Central memory CD8-positive, alpha-beta T cell (primary cell): Measurements from ENCODE around the gene SETD3.

ENCODE experiments used
- ATAC-seq: fragments of 150-1000 bp; cut with Tn5 transposase; replicated peaks from 2 replicates; pipeline ENCODE4 v1.10.0; 2022; ENCODE audit warnings: mild to moderate bottlenecking, moderate FRiP score, moderate number of reproducible peaks; ENCODE audit not compliant: poor library complexity, severe bottlenecking; ENCODE audit errors: extremely low read depth
- DNase-seq, 2 donors: peaks; one replicate each; pipeline ENCODE4 v3.0.0; 2021; ENCODE audit warnings: low spot score in 2 of 2
- H3K27ac Mint-ChIP-seq: one replicate; pipeline ENCODE4 v1.8.0; 2022; ENCODE audit warnings: low read depth, mild to moderate bottlenecking, moderate library complexity, mixed read lengths
- H3K27me3 Mint-ChIP-seq: one replicate; pipeline ENCODE4 v1.8.0; 2022; ENCODE audit warnings: mixed read lengths
- H3K36me3 Mint-ChIP-seq: one replicate; pipeline ENCODE4 v1.8.0; 2022; ENCODE audit warnings: mild to moderate bottlenecking, moderate library complexity, mixed read lengths; ENCODE audit not compliant: insufficient read depth
- H3K4me1 Mint-ChIP-seq: one replicate; pipeline ENCODE4 v1.8.0; 2022; ENCODE audit warnings: mixed read lengths
- H3K4me3 Mint-ChIP-seq: one replicate; pipeline ENCODE4 v1.8.0; 2022; ENCODE audit warnings: mild to moderate bottlenecking, moderate library complexity, mixed read lengths
- H3K9me3 Mint-ChIP-seq: one replicate; pipeline ENCODE4 v1.8.0; 2022; ENCODE audit warnings: mixed read lengths

The SETD3 gene

DNA sequence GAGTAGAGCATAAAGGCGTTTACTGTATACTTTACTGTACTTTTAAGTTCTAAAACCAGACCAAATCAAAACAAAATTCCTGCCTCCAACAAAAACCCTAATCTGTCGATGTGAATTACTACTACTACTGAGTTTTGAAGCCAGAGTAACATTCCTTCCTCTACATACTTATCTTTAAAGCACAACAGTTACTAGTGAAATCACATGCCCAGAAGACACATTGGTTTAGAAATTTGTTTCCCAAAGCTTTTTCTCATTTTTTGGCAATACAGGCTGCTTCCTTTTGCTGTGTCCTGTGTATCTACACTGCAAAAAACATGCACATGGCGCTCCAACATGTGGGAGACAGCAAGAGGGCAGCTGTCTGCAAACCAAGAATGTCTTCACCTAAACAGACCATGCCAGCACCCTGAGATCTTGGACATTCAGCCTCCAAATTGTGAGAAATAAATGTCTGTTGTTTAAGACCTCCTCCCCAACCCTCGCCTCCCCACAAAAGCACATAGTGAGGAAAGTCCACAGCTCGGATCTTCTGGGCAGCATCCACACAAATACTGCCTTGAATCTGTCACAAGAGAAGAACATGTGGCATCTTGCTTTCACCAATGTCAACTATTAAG, 21.1 kb downstream of the SETD3 start:
- Mint-ChIP-seq H3K27ac (no peak overlapping the region), H3K9me3 (no peaks in the 10 kb centered on the region)

GRCh38 chr14:99454246-99454645, 26.4 kb downstream of the SETD3 start:
- DNase-seq = no peak
- no peaks in the 10 kb centered on the region for H3K9me3 Mint-ChIP-seq
- H3K4me3 Mint-ChIP-seq = no peak overlapping the region
- H3K36me3 Mint-ChIP-seq = peaks cover 28% of the 10 kb centered on the region
- no peak for ATAC-seq
- no peak overlapping the region for H3K27ac Mint-ChIP-seq
- H3K4me1 Mint-ChIP-seq = peaks cover 5% of the 10 kb centered on the region
- no peaks in the 10 kb centered on the region for H3K27me3 Mint-ChIP-seq

More for the DNA sequence above, 21.1 kb downstream of the SETD3 start:
- H3K4me1 Mint-ChIP-seq = peaks cover 26% of the 10 kb centered on the region
- peaks cover 35% of the 10 kb centered on the region for H3K36me3 Mint-ChIP-seq
- no peaks in the 10 kb centered on the region for H3K27me3 Mint-ChIP-seq
- DNase-seq = no peak
- no peak overlapping the region for H3K4me3 Mint-ChIP-seq
- no peak for ATAC-seq

DNA sequence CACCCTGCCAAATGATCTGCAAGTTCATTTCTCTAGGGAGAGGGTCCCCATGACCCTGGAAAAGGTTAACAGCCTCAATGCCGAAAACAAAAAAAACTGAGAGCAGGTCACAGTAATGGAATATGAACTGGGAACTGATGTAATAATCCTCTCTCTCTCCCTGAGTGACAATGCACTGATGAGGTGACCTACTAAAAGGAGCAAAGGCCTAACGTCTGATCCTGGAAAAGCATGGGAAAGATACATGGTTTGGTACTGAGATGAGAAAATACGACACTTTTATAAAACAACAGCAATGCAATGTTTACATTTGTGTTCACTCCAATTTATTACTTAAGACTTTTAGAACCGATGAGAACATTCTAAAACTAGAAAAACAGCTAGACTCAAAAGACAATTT, 27.7 kb downstream of the SETD3 start:
- no peaks in the 10 kb centered on the region for H3K27me3 Mint-ChIP-seq
- H3K27ac Mint-ChIP-seq = no peak overlapping the region
- no peaks in the 10 kb centered on the region for H3K9me3 Mint-ChIP-seq
- peaks cover 5% of the 10 kb centered on the region for H3K4me1 Mint-ChIP-seq
- no peak overlapping the region for H3K4me3 Mint-ChIP-seq
- DNase-seq (no peak), ATAC-seq (no peak)
- peaks cover 25% of the 10 kb centered on the region for H3K36me3 Mint-ChIP-seq

DNA sequence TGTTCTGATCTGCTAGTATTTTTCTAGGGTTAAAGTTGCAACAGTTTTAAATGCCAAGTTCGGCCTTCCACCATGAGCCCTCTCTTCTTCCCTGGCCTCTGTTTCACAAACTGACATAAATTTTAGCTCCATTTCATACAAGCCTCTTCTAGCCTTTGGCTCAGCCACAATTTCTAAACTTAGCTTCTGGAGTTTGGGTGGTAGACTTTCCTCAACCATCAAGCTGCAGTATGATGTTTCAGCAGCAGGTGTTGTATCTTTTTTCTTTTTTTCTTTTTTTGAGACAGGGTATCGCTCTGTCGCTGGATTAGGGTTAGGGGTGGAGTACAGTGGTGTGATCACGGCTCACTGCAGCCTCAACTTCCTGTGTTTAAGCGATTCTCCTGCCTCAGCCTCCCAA, 29.4 kb downstream of the SETD3 start:
- Mint-ChIP-seq H3K27me3 (no peaks in the 10 kb centered on the region), H3K9me3 (no peaks in the 10 kb centered on the region), H3K27ac (peak overlapping the region; percentile 72), H3K4me3 (no peak overlapping the region), H3K4me1 (peaks cover 5% of the 10 kb centered on the region), H3K36me3 (peaks cover 17% of the 10 kb centered on the region)
- DNase-seq (no peak), ATAC-seq (no peak)

- no peaks in the 10 kb centered on the region for H3K9me3 Mint-ChIP-seq
- DNase-seq (no peak), ATAC-seq (no peak)
- H3K27me3 Mint-ChIP-seq = no peaks in the 10 kb centered on the region
- H3K4me1 Mint-ChIP-seq = peaks cover 10% of the 10 kb centered on the region
- H3K4me3 Mint-ChIP-seq = no peak overlapping the region
- peaks cover 18% of the 10 kb centered on the region for H3K36me3 Mint-ChIP-seq
- no peak overlapping the region for H3K27ac Mint-ChIP-seq
Measured at GRCh38 chr14:99450266-99450665, 30.4 kb downstream of the SETD3 start.

DNA sequence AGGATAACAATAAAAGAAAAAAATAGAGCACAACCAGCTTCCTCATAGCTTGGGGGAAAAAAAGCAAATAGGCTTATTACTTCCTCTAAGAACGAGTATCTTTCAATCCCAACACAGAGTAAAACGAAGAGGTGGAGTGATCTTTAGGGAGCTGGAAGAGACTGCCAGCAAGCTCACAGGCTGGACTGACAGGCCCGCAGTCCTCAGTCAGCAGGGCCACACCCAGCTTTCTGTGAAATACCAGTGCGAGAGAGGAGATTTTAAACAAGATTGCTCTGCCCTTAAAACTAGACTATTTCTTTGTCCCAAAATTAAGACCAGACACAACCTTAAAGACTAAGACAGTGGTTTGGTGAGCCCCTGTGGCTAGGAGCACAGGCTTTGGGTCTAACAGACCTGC, 32.9 kb downstream of the SETD3 start:
- DNase-seq = no peak
- Mint-ChIP-seq H3K27ac (no peak overlapping the region), H3K9me3 (no peaks in the 10 kb centered on the region), H3K4me3 (no peak overlapping the region), H3K36me3 (peaks cover 22% of the 10 kb centered on the region), H3K4me1 (peaks cover 11% of the 10 kb centered on the region), H3K27me3 (no peaks in the 10 kb centered on the region)
- ATAC-seq = no peak

- ATAC-seq = no peak
- Mint-ChIP-seq H3K4me1 (peaks cover 20% of the 10 kb centered on the region), H3K9me3 (no peaks in the 10 kb centered on the region), H3K4me3 (no peak overlapping the region), H3K27ac (no peak overlapping the region), H3K36me3 (peaks cover 20% of the 10 kb centered on the region), H3K27me3 (no peaks in the 10 kb centered on the region)
- DNase-seq = no peak
Measured at GRCh38 chr14:99445931-99446330, 34.7 kb downstream of the SETD3 start.

DNA sequence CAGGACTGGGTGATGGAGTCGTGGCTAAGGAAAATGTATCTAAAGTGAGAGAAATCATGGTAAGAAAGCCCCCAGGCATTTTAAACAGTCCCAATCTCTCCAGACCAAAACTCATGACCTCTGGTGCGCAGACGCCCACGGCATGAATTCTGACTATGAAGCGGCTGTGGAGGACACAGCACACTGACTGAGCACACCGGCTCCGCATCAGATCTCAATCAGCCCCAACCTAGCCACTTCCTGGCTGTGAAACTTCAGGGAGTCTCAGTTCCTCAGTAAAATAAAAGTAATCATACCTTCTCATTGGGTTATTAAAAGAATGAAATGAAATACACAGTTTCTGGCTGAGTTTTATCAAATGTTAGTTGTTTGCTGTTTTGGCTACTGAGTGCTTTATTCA, 38.7 kb downstream of the SETD3 start:
- ATAC-seq (no peak), DNase-seq (no peak)
- Mint-ChIP-seq H3K27ac (no peak overlapping the region), H3K9me3 (no peaks in the 10 kb centered on the region), H3K36me3 (peaks cover 15% of the 10 kb centered on the region), H3K27me3 (no peaks in the 10 kb centered on the region), H3K4me3 (no peak overlapping the region), H3K4me1 (peaks cover 42% of the 10 kb centered on the region)

DNA sequence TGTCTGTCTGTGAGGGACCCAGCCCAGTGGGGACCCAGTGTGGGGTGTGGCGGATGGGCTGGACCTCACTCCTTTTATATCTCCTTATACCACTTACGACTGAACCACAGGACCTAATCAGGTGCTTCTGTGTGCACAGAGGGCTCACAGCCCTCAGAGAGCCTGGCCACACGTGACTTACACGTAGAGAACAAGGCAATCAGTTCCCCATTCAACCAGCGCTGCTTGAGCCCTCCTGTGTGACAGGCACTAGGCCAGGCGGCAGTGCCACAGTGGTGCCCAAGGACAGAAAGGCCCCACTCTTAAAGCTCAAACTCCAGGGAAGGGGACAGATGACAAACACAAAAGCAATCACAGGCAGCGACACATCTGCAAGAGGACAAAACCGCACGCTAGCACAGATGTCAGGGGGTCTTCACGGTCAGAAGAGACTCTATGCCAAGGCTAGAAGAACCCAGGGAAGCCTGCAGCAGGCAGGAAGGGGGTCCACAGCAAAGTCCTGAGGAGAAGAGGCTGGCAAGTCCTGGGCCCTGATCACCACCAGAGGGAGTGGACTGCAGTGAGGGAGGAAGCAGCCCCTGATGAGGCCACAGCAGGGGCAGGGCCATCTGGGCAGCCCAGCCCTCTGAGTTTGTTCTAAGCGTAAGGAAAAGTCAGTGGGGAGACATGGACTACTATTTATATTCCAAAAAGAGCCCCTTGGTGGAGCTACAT, 39.3 kb downstream of the SETD3 start:
- Mint-ChIP-seq H3K36me3 (peaks cover 17% of the 10 kb centered on the region), H3K4me1 (peaks cover 48% of the 10 kb centered on the region), H3K27me3 (no peaks in the 10 kb centered on the region), H3K4me3 (no peak overlapping the region), H3K27ac (no peak overlapping the region), H3K9me3 (no peaks in the 10 kb centered on the region)
- DNase-seq = no peak
- ATAC-seq = no peak

- Mint-ChIP-seq H3K4me1 (peaks cover 53% of the 10 kb centered on the region), H3K4me3 (no peak overlapping the region), H3K9me3 (no peaks in the 10 kb centered on the region), H3K36me3 (peaks cover 17% of the 10 kb centered on the region), H3K27me3 (no peaks in the 10 kb centered on the region), H3K27ac (no peak overlapping the region)
- DNase-seq = no peak
- no peak for ATAC-seq
Measured at GRCh38 chr14:99440278-99440677, 40.4 kb downstream of the SETD3 start.

DNA sequence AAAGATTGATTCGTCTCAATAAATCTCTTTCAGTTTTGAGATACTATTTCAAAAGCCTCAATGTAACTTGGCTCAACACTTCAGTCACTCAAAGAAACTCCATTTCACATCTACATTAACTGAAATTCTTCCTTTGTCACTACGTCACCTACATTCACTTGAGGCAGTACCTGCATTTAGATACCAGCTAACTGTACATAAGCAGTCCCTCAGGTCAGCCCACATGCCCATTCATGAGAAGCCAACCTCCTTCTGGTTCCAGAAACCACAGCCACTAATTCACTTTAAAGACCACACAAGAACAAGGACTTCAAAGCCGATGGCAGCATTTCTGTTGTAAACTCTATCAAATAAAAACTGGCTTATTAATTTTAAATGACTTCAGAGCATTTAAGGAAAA, 43.0 kb downstream of the SETD3 start:
- H3K27me3 Mint-ChIP-seq = no peaks in the 10 kb centered on the region
- peak overlapping the region; percentile 36 for H3K27ac Mint-ChIP-seq
- ATAC-seq = no peak
- peak overlapping the region; percentile 57 for H3K4me3 Mint-ChIP-seq
- H3K36me3 Mint-ChIP-seq = peaks cover 20% of the 10 kb centered on the region
- H3K4me1 Mint-ChIP-seq = peaks cover 59% of the 10 kb centered on the region
- H3K9me3 Mint-ChIP-seq = no peaks in the 10 kb centered on the region
- no peak for DNase-seq

- no peak for DNase-seq
Measured at GRCh38 chr14:99436247-99437180, 44.1 kb downstream of the SETD3 start.

More at GRCh38 chr14:99436247-99437180, 44.1 kb downstream of the SETD3 start:
- H3K9me3 Mint-ChIP-seq = no peaks in the 10 kb centered on the region
- H3K36me3 Mint-ChIP-seq = peaks cover 20% of the 10 kb centered on the region
- peak overlapping the region; percentile 36 for H3K27ac Mint-ChIP-seq
- no peaks in the 10 kb centered on the region for H3K27me3 Mint-ChIP-seq
- H3K4me1 Mint-ChIP-seq = peaks cover 47% of the 10 kb centered on the region
- peak; percentile 81 for ATAC-seq
- H3K4me3 Mint-ChIP-seq = peak overlapping the region; percentile 57
